ENCODE results near the gene HEPHL1. TPM values are rescaled to one million over a fixed set of nuclear protein-coding genes. Genes with fewer than 3 reads are reported as not detected.

HEPHL1 gene
- total and polyA plus RNA-seq, 5 donors = not detected

GRCh38 chr11:94023856-94024255 is 2.7 kb downstream of the HEPHL1 start:
- Histone ChIP-seq H3K4me1 (ENCODE audit: control insufficient read depth, insufficient read depth, low read length) (no peaks in the 10 kb centered on the region), H3K27me3 (ENCODE audit: control insufficient read depth, insufficient read depth) (no peaks in the 10 kb centered on the region), H3K4me3 (ENCODE audit: low read length) (no peak overlapping the region), H3K9me3 (ENCODE audit: control insufficient read depth, low read length) (no peaks in the 10 kb centered on the region), H3K27ac (ENCODE audit: low read length) (no peak overlapping the region)
- DNase-seq = no peak
- ATAC-seq = no peak
- WGBS = 50% methylated on average over 2 of the region's 2 CpGs
- intact Hi-C loops (cut with DNase I) = no loop called here

DNA sequence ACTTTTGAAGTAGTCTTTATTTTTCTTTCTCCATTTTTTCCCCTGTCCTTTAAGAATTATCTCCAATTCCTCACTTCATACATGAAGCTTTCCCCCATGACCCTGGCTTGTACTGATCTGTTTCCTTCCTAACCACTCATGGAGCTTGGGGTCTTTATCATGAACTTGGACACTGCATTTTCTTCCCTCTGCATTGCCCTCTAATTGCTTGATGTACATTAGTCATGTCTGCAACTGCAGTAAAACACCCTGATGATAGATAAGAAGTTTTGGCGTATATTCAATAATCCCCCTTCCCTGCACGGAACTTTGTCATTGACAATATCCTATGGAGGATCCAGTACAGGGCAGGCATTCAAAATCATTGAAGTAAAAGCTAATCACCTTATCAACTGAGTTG is 3.4 kb downstream of the HEPHL1 start:
- Histone ChIP-seq H3K27ac (ENCODE audit: low read length) (no peak overlapping the region), H3K4me1 (ENCODE audit: control insufficient read depth, insufficient read depth, low read length) (no peaks in the 10 kb centered on the region), H3K27me3 (ENCODE audit: control insufficient read depth, insufficient read depth) (no peaks in the 10 kb centered on the region), H3K4me3 (ENCODE audit: low read length) (no peak overlapping the region), H3K9me3 (ENCODE audit: control insufficient read depth, low read length) (no peaks in the 10 kb centered on the region)
- intact Hi-C loops (cut with DNase I) = no loop called here
- WGBS = 43% methylated on average over 2 of the region's 2 CpGs
- ATAC-seq (no peak), DNase-seq (no peak)

DNA sequence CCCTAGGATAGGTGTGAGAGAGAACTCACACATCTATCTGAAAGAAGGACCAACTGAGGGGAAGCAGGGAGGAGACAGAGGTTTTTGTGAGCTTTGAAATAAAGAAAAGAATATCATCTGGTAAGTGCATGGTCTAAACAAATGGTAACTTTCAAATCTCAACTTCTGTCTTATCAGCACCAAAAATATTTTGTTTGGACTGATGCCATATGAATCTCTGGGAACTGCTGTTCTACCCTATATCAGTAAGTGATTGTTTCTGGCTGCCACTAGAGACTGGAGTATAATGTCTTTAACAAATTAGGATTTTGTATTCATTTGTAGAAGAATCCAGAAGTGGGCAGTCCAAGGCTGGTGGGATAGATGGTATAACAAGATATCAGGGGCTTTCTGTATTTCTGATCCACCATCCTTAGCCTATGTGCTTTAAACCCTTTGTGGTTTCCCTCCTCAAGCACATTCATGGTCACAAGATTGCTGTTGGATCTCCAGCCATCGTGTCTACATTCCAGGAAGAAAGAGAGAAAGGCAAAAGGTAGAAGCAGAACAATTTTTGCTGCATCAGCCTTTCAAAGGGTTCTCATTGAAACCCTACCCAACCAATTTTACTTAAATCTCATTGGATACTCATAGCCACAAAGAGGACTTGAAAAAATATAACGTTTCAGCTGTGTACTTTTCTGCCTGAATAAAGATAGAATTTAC is 4.7 kb downstream of the HEPHL1 start:
- no peaks in the 10 kb centered on the region for H3K27me3 ChIP-seq (ENCODE audit: control insufficient read depth, insufficient read depth)
- DNase-seq (no peak), ATAC-seq (no peak)
- H3K4me1 ChIP-seq (ENCODE audit: control insufficient read depth, insufficient read depth, low read length) = no peaks in the 10 kb centered on the region
- H3K4me3 ChIP-seq (ENCODE audit: low read length) = no peak overlapping the region
- H3K9me3 ChIP-seq (ENCODE audit: control insufficient read depth, low read length) = no peaks in the 10 kb centered on the region
- H3K27ac ChIP-seq (ENCODE audit: low read length) = no peak overlapping the region
- intact Hi-C loops (cut with DNase I) = no loop called here
- 64% methylated on average over 2 of the region's 2 CpGs for WGBS

DNA sequence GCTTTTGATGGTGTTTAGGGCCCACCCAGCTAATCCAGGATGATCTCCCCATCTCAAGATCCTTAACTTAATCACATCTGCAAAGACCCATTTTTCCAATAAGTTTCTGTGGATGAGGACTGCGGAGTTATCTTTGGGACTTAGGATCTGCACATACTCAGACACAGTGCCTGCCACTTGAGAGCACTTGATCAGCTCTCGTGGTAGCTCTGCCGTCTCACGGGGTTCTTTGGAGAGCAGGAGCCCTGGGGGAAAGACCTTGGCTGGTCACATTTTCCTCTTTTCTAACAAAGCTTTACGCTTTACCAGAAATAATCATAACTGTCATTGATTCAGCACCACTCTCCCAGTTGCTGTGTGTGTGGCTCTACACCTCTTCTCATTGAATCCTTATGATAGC is 6.1 kb downstream of the HEPHL1 start:
- Histone ChIP-seq H3K27me3 (ENCODE audit: control insufficient read depth, insufficient read depth) (no peaks in the 10 kb centered on the region), H3K4me1 (ENCODE audit: control insufficient read depth, insufficient read depth, low read length) (no peaks in the 10 kb centered on the region), H3K9me3 (ENCODE audit: control insufficient read depth, low read length) (no peaks in the 10 kb centered on the region), H3K4me3 (ENCODE audit: low read length) (no peak overlapping the region), H3K27ac (ENCODE audit: low read length) (no peak overlapping the region)
- DNase-seq (no peak), ATAC-seq (no peak)
- WGBS = 87% methylated on average over 5 of the region's 5 CpGs
- intact Hi-C loops (cut with DNase I) = no loop called here

DNA sequence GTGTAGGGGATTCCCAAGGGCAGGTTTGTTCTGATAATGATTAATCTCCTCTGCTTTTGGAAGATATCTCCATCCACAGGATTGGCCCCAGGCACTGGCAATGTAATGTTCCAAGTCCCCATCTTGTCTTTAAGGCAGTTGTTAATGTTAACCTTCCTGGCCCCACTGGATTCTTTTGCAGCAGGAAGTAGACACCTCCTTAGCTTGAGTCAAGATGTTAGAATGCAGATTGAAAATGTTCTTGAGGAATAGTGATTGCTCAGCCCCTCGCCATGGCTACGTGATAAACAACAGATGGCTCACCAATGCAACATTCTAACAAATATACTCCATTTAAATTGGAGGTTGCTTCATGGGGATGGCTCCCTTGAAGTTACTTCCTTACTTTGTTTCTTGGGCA is 7.3 kb downstream of the HEPHL1 start:
- Histone ChIP-seq H3K4me3 (ENCODE audit: low read length) (no peak overlapping the region), H3K4me1 (ENCODE audit: control insufficient read depth, insufficient read depth, low read length) (no peaks in the 10 kb centered on the region), H3K27ac (ENCODE audit: low read length) (no peak overlapping the region), H3K9me3 (ENCODE audit: control insufficient read depth, low read length) (no peaks in the 10 kb centered on the region), H3K27me3 (ENCODE audit: control insufficient read depth, insufficient read depth) (no peaks in the 10 kb centered on the region)
- DNase-seq = no peak
- no peak for ATAC-seq
- WGBS = 65% methylated on average over 2 of the region's 2 CpGs
- intact Hi-C loops (cut with DNase I) = no loop called here

DNA sequence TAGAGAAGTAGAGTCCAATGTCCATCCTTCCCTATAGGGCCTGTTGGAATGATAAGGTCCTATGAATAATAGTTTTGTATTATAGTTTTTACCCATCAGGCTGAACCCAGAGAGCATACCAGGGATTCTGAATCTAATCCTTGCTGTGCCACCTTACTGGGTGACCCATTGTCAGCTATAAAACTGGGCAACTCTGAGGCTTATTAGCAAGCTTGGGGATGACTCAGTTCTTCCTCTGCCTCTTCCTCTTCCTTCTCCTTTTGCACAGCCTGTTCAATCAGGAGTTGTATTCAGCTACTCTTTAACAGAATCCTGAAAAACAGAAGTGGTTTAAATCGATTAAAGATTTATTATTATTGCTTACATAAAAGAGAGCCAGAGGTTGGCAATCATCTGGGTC is 8.9 kb downstream of the HEPHL1 start:
- Histone ChIP-seq H3K4me3 (ENCODE audit: low read length) (no peak overlapping the region), H3K9me3 (ENCODE audit: control insufficient read depth, low read length) (no peaks in the 10 kb centered on the region), H3K4me1 (ENCODE audit: control insufficient read depth, insufficient read depth, low read length) (no peaks in the 10 kb centered on the region), H3K27me3 (ENCODE audit: control insufficient read depth, insufficient read depth) (no peaks in the 10 kb centered on the region), H3K27ac (ENCODE audit: low read length) (no peak overlapping the region)
- DNase-seq (no peak), ATAC-seq (no peak)
- intact Hi-C loops (cut with DNase I) = no loop called here
- 72% methylated on average over 1 of the region's 1 CpG for WGBS

DNA sequence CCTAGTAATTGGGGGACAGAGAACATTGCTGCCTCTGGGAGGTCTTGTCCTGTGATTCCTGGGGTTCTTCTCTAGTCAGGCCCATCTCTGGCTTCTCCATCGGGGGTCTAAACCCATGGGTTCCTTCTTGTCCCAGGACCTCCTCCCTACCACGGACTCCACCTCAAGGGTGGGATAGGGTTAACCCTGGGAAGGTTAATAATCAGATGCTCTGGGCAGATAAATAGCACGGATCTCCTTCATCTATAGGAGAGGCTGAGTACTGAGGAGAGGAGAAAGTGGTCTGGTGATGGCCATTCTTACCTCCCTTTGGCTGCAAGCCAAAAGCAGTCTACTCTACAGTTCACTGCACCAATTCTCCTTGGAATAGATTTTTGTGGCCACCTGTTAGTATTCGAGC is 10.5 kb downstream of the HEPHL1 start:
- H3K4me3 ChIP-seq (ENCODE audit: low read length) = no peak overlapping the region
- H3K4me1 ChIP-seq (ENCODE audit: control insufficient read depth, insufficient read depth, low read length) = no peaks in the 10 kb centered on the region
- ATAC-seq (no peak), DNase-seq (no peak)
- 60% methylated on average over 4 of the region's 4 CpGs for WGBS
- no peaks in the 10 kb centered on the region for H3K9me3 ChIP-seq (ENCODE audit: control insufficient read depth, low read length)
- intact Hi-C loops (cut with DNase I) = no loop called here
- no peak overlapping the region for H3K27ac ChIP-seq (ENCODE audit: low read length)
- H3K27me3 ChIP-seq (ENCODE audit: control insufficient read depth, insufficient read depth) = no peaks in the 10 kb centered on the region

DNA sequence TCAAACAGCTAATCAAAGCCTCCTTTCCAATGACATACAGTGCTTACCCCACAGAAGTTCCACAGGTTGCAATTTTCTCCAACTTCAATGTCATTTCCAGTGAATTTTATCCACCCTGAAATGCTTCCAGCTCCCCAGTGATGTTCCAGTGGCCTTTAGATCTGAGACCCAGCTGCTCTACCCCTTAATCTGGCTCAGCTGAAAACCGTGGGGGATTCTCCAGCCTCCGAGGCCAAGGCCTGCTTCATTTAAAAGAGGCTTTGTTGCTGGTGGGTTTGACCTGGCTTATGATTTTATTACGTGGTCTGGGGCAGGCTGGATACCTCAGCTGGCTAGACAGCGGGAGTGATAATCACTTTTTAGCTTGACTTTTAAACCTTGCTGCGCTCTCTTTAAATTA is 10.9 kb downstream of the HEPHL1 start:
- no peaks in the 10 kb centered on the region for H3K27me3 ChIP-seq (ENCODE audit: control insufficient read depth, insufficient read depth)
- no peak overlapping the region for H3K27ac ChIP-seq (ENCODE audit: low read length)
- H3K9me3 ChIP-seq (ENCODE audit: control insufficient read depth, low read length) = no peaks in the 10 kb centered on the region
- no peak overlapping the region for H3K4me3 ChIP-seq (ENCODE audit: low read length)
- ATAC-seq (peak in 1 of 2 donors; percentile 62), DNase-seq (peak in 2 of 3 donors; percentile 53 to 61)
- intact Hi-C loops (cut with DNase I) = no loop called here
- no peaks in the 10 kb centered on the region for H3K4me1 ChIP-seq (ENCODE audit: control insufficient read depth, insufficient read depth, low read length)
- WGBS = 51% methylated on average over 5 of the region's 5 CpGs

DNA sequence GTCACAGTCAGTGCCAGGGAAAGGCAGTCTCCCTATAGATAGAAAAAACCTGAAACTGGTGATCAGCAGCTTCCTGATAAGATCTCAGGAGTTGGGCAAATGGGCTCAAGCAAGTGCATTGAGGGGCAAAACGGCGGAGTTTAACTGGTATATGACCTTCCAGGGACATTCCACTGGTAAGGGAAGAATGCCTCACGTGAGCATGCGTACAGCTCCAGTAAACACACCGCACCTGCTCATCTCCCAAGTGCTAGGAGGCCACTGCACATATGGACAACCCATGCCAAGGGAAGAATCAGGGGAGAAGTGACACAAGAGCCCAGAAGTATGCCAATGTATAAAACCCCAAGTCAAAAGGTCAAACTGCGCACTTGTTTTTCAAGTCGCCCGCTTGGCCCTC is 11.6 kb downstream of the HEPHL1 start:
- Histone ChIP-seq H3K4me1 (ENCODE audit: control insufficient read depth, insufficient read depth, low read length) (no peaks in the 10 kb centered on the region), H3K9me3 (ENCODE audit: control insufficient read depth, low read length) (no peaks in the 10 kb centered on the region), H3K27ac (ENCODE audit: low read length) (no peak overlapping the region), H3K4me3 (ENCODE audit: low read length) (no peak overlapping the region), H3K27me3 (ENCODE audit: control insufficient read depth, insufficient read depth) (no peaks in the 10 kb centered on the region)
- WGBS = 84% methylated on average over 8 of the region's 8 CpGs
- ATAC-seq (no peak), DNase-seq (no peak)
- intact Hi-C loops (cut with DNase I) = no loop called here

- no peaks in the 10 kb centered on the region for H3K4me1 ChIP-seq (ENCODE audit: control insufficient read depth, insufficient read depth, low read length)
- ATAC-seq = no peak
- H3K4me3 ChIP-seq (ENCODE audit: low read length) = no peak overlapping the region
Observed at GRCh38 chr11:94034207-94034606, 13.1 kb downstream of the HEPHL1 start.

GRCh38 chr11:94036096-94036495 is 14.9 kb downstream of the HEPHL1 start:
- Histone ChIP-seq H3K9me3 (ENCODE audit: control insufficient read depth, low read length) (no peaks in the 10 kb centered on the region), H3K27ac (ENCODE audit: low read length) (no peak overlapping the region), H3K4me1 (ENCODE audit: control insufficient read depth, insufficient read depth, low read length) (no peaks in the 10 kb centered on the region), H3K27me3 (ENCODE audit: control insufficient read depth, insufficient read depth) (no peaks in the 10 kb centered on the region), H3K4me3 (ENCODE audit: low read length) (no peak overlapping the region)
- intact Hi-C loops (cut with DNase I) = no loop called here
- WGBS = 83% methylated on average over 2 of the region's 2 CpGs
- ATAC-seq (no peak), DNase-seq (no peak)

More at GRCh38 chr11:94034207-94034606, 13.1 kb downstream of the HEPHL1 start:
- H3K27me3 ChIP-seq (ENCODE audit: control insufficient read depth, insufficient read depth) = no peaks in the 10 kb centered on the region
- no peak for DNase-seq
- no peak overlapping the region for H3K27ac ChIP-seq (ENCODE audit: low read length)
- H3K9me3 ChIP-seq (ENCODE audit: control insufficient read depth, low read length) = no peaks in the 10 kb centered on the region
- intact Hi-C loops (cut with DNase I) = no loop called here
- WGBS = 32% methylated on average over 1 of the region's 1 CpG

- intact Hi-C loops (cut with DNase I) = no loop called here
- no peak overlapping the region for H3K27ac ChIP-seq (ENCODE audit: low read length)
- DNase-seq (no peak), ATAC-seq (no peak)
- no peaks in the 10 kb centered on the region for H3K4me1 ChIP-seq (ENCODE audit: control insufficient read depth, insufficient read depth, low read length)
- 75% methylated on average over 3 of the region's 3 CpGs for WGBS
- no peaks in the 10 kb centered on the region for H3K27me3 ChIP-seq (ENCODE audit: control insufficient read depth, insufficient read depth)
- H3K4me3 ChIP-seq (ENCODE audit: low read length) = no peak overlapping the region
- no peaks in the 10 kb centered on the region for H3K9me3 ChIP-seq (ENCODE audit: control insufficient read depth, low read length)
Observed at GRCh38 chr11:94043241-94043640, 22.1 kb downstream of the HEPHL1 start.

Measured in right cardiac atrium (tissue), 5 donors.